SU-DHL-6 (cell line): ENCODE data around the gene MTHFD2.

Source experiments
- CTCF ChIP-seq: fragments of 200-600 bp; sonication (generic); IDR thresholded peaks from one replicate; pipeline ENCODE4 v1.5.1; 2017; ENCODE audit warnings: antibody characterized with exemption, mild to moderate bottlenecking, low read length, moderate library complexity; ENCODE audit not compliant: insufficient read depth, poor library complexity, severe bottlenecking
- EZH2phosphoT487 ChIP-seq: fragments of 200-600 bp; sonication (generic), shearing (Covaris generic); conservative IDR thresholded peaks from 2 replicates; pipeline ENCODE4 v1.6.1; 2018; ENCODE audit warnings: mild to moderate bottlenecking, antibody characterized with exemption, low read length, moderate library complexity, mixed read lengths

- TF ChIP-seq EZH2phosphoT487 (no peak), CTCF (no peak)
Measured at GRCh38 chr2:74199275-74199701, 873 bp downstream of the MTHFD2 start.
